Anterior cingulate cortex (tissue), 58 donors: Measurements from ENCODE around the gene SCARB1.

Source experiments
- DNase-seq, 58 donors: peaks; one replicate each; lab custom pipeline; 2025; lab: John Stamatoyannopoulos, UW

SCARB1 gene

DNA sequence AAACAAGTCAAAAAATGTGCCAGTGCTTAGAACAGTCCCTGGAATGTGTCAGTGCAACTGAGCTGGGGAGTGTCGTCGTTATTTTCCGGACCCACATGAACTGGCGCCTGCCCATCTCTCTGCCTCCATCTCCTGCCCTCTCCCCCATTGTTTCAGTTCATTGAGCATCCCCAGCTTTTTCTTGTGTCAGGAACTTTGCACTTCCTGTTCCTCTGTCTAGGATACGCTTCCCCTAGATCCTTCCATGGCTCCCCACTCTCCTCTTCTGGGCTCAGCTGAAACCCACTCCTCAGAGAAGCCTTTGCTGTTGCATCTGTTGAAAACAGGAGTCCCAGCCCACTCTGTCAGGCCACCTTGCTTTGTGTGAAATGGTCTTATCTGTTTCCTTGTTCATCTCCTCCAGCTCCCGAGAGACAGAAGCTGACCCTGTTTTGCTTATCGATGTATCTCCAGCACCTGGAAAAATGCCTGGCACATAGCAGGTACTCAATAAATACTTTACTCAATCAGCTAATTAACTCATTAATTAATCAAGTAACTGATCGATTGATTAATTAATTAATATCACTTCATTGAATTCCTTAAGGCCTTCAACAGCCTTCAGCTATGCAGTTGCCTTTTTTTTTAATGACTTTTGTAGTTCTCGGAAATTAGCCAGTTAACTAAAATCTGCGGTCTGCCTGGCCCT lies 2.7 kb upstream of the SCARB1 start:
- DNase-seq = no peak

DNA sequence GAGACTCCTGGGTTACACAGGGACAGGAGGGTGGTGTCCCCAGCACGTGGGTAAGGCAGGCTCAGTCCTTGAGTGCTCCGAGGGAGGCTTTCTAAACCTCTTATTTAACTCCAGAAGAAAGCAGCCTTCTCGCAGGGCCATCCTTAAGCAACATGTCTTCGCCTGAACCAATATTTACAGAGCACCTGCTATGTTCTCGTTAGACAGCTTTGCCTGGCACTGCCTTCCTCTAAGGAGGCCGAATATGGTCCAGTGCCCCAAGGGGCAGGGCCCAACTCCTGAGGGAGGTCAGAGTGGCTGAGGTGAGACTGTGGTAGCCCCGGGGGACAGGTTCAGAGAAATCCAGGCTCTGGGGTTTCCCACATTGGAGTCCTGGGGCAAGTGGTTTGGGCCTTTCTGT lies 2.1 kb upstream of the SCARB1 start:
- DNase-seq = no peak

DNA sequence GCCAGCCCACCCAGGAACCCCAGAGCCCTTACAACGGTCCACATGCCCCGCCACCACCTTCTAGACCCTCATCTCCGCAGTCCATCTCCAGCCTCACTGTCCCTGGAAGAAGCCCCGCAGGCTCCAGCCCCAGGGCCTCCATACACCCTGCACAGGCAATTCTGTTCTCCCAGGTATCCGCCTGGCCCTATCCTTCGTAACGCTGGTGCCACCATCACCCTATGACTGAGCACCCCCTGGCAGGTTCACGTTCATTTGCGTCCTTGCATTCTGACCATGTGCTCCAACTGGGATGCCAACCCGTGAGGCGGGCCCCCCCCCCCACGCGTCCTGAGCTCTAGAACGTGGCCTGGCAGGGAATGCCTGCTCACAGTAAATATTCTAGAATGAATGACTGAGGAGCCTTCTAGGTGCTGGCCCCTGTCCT lies 675 bp upstream of the SCARB1 start:
- DNase-seq = peak in 1 of 58 donors; percentile 42

DNA sequence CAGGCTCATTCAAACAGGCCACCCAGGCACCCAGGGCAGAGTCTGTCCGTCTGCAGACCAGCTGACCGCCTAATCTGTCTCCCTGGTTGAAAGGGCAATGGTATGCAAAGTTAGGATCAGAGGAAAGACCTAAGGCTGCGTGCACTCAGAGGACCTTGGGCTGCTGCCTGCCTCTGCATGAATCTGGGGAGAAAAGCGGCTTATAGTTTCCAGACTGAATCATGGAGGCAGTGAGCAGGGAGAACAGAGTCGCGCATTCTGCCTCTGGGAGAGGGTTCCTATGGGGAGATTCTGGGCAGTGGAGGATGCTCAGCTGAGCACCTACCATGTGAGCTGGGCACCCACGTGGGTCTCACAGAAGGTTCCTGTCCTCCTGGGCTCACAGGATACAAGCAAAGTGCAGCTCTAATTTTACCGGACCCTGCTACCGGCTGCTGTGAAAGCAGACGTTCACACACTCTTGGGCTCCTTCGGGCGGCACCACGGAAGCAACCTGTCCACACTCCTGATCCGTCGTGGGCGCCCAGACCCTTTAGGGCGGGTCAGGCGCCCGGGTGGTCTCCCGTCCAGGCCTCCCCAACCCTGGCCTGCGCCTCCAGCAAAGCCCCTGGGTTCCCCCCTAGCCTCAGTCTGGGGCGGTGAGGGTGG lies 772 bp downstream of the SCARB1 start:
- peak in 48 of 58 donors; percentile 12 to 75 (median 48) for DNase-seq

DNA sequence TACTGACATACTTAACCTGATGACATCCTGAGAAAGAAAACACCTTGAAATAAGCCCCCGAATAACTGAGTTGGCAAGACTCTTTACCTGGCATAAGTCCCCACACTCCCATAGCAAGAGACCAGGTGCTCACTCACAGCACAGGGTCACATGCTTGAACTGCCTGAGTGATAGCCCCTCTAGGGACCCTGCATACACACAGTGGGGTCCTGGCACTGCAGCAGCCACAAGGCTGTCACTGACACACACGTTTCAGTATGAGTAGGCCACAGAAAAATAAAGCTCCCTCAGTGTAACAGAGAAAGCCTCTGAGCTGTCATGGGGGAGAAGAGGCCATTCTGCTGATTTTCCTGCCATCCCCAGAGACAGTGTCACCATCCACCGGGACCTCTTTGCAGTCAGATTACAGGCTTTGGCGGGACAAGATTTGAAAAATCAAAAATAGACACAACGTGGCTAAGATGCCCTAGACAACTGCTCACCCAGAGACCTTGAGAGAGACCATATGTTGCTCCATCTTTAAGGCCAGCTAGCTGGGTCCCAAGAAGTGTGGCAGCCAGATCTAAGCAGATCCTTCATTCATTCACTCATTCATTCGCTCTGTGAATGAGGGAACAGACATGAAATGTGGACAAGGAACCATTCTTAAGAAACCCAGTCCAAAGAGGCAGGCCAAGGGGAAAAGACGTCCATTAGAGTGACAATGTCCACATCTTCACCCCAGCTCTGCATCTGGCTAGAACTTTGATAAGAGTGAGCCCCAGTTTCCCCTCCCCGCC lies 1.6 kb downstream of the SCARB1 start:
- DNase-seq = peak in 3 of 58 donors; percentile 45 to 49 (median 46)

DNA sequence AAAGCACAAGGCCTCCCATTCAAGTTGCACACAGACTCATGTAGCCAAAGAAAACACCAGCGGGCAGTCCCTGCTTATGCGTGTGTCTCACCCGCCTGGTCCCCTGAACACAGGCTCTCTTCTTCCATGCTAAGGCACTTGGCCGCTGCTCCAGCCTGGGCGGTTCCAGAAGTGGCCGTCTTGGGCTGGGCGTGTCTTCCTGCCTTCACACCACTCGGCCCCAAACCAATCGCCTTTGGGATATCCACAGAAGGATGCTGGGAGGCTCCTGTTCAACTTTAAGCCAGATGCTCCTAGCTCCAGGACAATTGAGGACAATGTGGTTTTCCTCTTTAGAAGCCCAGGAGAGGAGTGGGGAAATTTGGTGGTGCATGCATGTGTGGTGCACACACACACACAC lies 2.2 kb downstream of the SCARB1 start:
- peak in 56 of 58 donors; percentile 18 to 91 (median 78) for DNase-seq

DNA sequence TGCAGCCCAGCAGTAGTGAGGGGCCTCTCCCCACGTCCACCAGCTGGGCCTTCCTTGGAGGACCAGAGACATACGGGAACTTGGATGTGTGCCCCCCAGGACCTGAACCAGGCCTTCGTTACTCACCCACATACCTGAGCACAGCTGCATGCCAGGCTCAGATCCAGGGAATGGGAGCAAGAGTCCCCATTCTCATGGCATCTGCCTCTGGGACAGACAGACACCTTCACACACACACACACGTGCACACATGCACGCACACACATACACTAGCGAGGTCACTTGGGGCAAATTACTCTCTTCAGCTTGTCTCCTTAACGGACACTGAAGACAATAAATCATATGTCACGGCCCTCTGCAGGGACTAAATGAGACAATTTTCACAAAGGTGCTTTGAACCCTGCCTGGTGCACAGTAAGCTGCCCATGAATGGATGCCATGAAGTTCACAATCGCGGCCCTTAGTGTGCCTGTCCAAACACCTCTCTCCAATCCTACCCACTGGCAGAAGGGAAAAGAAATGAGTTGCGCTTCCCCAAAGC lies 5.7 kb downstream of the SCARB1 start:
- DNase-seq = no peak

DNA sequence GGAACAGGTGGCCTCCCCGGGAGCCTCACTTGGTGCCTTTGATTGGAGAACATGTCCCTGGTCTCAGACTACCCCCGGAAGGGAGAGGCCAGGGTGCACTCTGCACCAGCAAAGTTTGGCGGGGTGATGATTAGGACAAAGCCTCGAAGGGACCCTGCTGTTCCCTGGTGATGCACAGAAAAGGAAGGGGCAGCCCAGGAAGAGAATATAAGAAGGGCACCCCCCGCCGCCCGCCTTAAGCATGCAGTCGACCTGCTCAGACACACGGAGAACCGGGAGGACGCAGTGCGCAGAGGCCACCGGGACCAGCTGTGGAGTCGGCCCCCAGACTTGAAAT lies 6.9 kb downstream of the SCARB1 start:
- DNase-seq = no peak

DNA sequence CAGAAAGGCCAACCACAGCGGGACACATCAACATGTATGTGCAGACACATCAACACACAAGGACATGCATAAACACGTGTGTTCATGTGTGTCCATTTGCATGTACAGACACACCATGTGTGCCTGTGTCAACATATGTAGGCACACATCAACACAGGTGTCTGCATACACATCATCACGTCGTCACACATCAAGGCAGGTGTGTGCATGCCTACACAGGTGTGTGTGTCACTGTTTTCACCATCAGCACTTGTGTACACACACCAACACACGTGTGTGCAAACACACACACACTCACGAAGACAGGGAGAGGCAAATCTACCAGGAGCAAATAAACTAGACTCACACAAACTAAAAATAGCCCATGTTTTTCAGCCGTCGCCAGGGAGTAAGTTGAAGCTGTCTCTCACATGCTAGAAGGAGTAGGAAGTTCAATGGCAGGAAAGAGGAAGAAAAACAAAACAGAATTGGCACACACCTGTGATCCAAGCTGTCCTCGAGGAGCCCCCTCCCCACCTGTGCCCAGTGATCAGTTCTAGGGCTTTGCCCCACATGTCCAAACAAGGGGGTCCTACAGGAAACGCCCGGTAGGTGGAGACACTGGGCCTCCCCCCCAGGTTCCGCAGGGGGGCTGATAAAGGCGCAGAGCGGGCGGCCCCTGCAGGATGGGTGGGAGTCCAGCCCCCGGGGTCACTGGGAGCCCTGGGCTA lies 7.4 kb downstream of the SCARB1 start:
- DNase-seq = peak in 1 of 58 donors; percentile 5

DNA sequence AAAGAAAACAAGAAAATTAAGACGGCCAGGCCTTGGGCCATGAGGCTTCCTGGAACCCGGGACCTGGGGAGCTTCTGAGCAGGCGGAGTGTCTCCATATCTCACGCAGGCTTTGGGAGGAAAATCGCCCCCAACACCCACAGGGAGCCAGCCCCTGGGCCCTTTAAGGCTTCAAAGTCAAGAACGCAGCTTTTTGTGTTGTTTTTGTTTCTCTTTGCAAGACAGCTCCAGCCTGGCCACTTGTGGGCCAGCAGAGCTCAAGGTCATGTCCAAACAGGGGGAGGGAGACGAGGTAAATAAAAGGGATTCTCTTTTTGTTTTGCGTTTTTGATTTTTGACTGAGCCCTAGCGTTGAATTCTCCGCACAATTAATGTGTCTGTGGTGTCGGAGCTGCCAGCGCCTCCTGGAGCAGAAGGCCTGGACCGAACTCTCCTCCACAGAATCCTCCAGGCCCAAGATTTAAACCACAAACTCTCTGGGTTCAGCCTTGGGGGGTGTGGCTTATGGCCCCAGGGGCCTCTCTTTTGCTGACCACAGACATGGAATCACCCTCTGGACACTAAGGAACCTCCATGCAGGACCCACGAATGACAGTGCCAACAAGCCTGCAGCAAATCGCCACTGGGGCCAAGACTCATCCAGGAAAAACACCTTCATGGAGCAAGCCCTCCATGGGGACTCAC lies 8.2 kb downstream of the SCARB1 start:
- no peak for DNase-seq

DNA sequence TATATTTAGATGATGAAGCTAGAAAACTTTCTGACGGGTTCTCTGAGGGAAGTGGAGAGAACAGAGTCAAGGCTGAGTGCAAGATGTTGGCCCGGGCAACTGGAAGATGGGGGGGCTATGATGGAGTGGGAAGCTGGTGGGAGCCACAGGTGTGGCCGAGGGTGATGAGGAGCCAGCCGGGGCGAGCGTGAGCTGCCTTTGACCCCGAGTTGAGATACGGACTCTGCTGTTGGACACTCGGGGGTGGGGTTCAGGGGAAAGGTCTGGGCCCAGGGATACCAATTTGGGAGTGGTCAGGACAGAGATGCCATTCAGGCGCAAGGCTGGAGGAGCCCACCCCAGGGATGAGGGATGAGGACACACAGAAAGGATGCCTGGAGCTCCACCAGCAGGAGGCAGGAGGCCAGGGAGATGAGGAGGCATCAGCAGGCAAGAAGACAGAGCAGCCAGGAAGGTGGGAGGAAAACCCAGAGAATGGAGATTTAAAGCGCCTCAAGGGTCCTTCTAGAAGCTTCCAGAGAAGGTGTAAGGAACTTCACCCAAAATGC lies 9.0 kb downstream of the SCARB1 start:
- DNase-seq = no peak

DNA sequence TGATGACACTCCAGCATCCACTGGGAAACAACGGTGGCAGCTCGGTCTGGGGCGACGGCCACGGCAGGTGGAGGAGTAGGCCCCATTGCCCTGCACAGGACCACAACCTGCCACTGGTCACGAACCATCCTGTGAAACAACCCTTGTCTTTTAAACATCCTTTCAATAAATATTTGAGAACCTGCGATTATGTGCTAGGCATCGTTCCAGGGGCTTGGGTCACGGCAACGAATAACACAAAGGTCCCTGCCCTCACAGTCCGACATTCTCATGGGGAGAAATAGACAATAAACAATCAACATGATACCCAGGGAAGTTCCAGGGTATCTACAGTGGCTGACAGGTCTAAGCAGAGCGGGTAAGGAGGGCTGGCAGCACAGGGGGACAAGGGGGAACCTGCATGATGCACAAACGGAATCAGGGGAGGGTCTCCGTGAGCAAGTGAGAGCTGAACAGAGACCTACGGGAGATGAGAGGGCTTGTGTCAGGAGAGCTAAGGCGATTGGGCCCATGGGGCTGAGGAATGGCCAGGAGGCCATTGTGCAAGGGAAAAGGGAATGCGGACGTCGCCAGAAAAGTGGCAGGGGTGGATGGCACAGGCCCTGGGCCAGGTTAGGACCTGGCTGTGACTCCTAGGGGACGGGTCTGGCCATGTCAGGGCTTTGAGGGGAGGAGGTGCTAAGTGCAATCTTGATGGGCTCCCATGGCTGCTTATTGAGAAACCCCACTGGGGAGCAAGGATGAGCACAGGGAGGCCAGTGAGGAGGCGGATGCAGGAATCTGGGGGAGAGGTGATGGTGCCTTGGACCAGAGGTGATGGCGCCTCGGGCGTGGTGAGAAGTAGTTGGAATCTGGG lies 9.7 kb downstream of the SCARB1 start:
- DNase-seq = no peak

DNA sequence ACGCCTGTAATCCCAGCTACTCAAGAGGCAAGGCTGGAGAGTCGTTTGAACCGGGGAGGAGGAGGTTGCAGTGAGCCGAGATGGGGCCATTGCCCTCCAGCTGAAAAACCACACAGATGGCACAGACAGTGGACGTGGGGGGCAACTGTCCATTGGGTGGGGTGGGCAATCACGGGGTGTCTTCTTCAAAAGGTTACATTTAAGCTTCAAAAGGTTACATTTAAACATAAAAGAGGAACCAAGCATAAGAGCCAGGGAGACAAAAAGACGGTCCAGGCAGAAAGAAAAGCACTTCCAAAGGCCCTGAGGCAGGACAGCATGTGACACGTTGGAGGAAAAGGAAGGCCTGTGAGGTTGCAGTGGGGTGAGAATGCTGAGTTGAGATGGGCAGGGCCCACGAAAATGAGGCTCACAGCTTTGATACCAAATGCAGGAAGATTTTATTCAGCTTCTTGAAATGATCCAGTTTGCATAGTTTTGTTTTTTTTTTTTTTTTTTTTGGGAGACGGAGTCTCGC lies 10.7 kb downstream of the SCARB1 start:
- DNase-seq = no peak

DNA sequence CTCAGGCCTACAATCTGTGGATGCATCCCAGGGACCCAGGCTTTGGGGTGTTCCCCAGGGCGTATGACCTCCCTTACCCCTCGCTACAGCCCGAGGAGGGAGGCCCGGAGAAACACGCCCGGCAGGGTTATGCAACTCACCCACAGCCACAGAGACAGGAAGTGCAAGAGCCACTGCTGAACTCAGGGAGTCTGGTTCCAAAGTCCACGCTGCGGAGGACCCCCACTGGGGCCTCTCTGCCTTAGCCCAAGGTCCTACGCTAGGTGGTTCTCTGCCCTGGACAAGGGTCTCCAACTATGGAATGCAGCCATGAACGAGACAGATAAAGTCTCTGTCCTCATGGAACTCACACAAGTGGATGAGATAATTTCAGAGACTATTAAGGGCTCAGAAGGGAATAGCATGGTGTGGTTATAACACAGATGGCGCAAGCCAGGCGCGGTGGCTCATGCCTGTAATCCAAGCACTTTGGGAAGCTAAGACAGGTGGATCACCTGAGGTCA lies 11.3 kb downstream of the SCARB1 start:
- DNase-seq = peak in 11 of 58 donors; percentile 17 to 40 (median 24)

DNA sequence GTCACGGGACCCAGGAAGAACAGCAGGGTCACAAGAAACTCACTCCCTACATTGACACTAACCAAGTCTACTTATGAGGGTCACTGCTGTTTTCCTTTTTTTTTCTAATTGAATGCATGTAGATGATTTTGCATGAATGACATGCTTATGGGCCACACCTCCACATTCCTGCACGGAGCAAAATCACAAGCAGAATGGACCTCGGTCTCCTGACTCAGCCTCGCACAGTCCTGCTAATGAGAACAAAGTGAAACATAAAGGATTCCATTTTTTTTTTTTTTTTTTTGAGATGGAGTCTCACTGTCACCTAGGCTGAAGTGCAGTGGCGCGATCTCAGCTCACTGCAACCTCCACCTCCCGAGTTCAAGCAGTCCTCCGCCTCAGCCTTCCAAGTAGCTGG lies 12.3 kb downstream of the SCARB1 start:
- DNase-seq = no peak

DNA sequence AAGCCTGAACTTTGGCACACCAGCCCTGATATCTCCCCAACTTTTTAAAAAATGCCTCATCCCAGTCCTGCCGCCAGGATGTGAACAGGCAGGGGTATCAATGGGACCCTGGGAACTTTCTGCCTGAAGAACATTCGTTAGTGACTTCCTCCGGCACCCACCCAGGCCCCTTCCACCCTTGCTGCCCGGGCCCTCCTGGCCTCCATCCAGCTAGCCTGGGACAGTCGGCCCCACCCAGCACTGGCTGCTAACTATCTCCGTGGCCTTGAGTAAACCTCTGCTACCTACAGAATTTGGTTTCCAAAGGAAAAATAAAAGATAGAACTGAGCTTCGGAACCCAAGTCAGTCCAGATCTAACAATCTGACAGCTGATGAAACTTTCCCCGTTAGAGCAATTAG lies 14.3 kb downstream of the SCARB1 start:
- DNase-seq = no peak

DNA sequence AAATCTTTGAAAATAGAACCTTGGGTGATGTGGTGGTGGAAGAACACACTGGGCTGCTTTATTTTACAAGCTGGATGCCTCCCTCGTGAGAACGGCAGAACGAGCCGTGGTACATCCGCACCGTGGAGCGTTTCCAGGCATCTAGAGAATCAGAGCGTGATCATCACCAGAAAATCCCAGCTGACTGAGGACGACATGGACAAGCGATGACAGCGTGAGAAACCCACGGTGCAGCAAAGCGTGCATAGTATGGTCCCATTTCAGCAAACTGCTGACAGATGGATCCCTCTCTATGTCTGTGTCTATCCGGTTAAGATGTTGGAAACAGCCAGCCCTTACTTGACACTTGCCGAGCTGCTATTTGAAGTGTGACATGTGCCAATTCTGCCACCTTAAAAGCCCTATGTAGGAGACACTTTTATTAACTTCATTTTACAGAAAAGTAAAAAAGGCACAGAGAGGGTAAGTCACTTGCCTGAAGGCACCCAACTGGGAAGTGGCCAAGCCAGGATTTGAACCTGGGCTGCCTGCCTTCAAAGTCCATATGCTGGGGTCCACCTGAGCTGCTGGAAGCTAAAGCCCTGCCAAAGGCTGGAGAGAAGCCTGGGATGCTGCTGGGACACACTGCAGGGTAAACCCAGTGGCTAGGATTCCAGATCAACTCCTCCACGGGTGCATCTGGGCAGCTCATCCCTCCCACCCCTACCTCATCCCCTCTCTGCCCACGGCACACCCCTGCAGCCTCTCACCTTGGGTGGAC lies 14.9 kb downstream of the SCARB1 start:
- peak in 45 of 58 donors; percentile 12 to 72 (median 40) for DNase-seq
